ENCODE measurements around the gene RRP7A.
A peak's percentile ranks its signal among the peaks of the same experiment; 100 is the strongest.
"Not testable (repeated sequence)": the region's sequence is repeated elsewhere in the genome, so short reads cannot be mapped to it uniquely, and the experiment has no call there.

Gene RRP7A

GRCh38 chr22:42519525-42520401 lies at the start of gene RRP7A:
Gene RRP7A, minus strand, starts transcription at chr22:42519796. Its CDS starts 10 bp downstream, at chr22:42519786.
- no peak for TF ChIP-seq ZNF274 (IDR thresholded peaks at IDR 0.05; ENCODE audit: low read depth, low read length)

GRCh38 chr22:42567950-42568349 lies 48.4 kb upstream of the RRP7A start:
- not testable (repeated sequence) for H3K4me3 ChIP-seq (ENCODE audit: low read length)

More at GRCh38 chr22:42519525-42520401, at the start of gene RRP7A:
- peak within 1 kb of the TSS; percentile 94 for H3K4me3 ChIP-seq (ENCODE audit: low read length)

- no peak for TF ChIP-seq ZNF274 (IDR thresholded peaks at IDR 0.05; ENCODE audit: low read depth, low read length)
- H3K4me3 ChIP-seq (ENCODE audit: low read length) = no peak overlapping the region
Observed at GRCh38 chr22:42565956-42566355, 46.4 kb upstream of the RRP7A start.

- no peak for TF ChIP-seq ZNF274 (IDR thresholded peaks at IDR 0.05; ENCODE audit: low read depth, low read length)
- no peak overlapping the region for H3K4me3 ChIP-seq (ENCODE audit: low read length)
Observed at GRCh38 chr22:42564699-42565098, 45.1 kb upstream of the RRP7A start.

- H3K4me3 ChIP-seq (ENCODE audit: low read length) = not testable (repeated sequence)
Observed at GRCh38 chr22:42563943-42564342, 44.3 kb upstream of the RRP7A start.

- no peak overlapping the region for H3K4me3 ChIP-seq (ENCODE audit: low read length)
- TF ChIP-seq ZNF274 (IDR thresholded peaks at IDR 0.05; ENCODE audit: low read depth, low read length) = no peak
Observed at GRCh38 chr22:42562684-42563083, 43.1 kb upstream of the RRP7A start.

- TF ChIP-seq ZNF274 (IDR thresholded peaks at IDR 0.05; ENCODE audit: low read depth, low read length) = no peak
- no peak overlapping the region for H3K4me3 ChIP-seq (ENCODE audit: low read length)
Observed at GRCh38 chr22:42562279-42562678, 42.7 kb upstream of the RRP7A start.

- no peak overlapping the region for H3K4me3 ChIP-seq (ENCODE audit: low read length)
- no peak for TF ChIP-seq ZNF274 (IDR thresholded peaks at IDR 0.05; ENCODE audit: low read depth, low read length)
Observed at GRCh38 chr22:42561856-42562255, 42.3 kb upstream of the RRP7A start.

GRCh38 chr22:42560781-42561180 lies 41.2 kb upstream of the RRP7A start:
- no peak for TF ChIP-seq ZNF274 (IDR thresholded peaks at IDR 0.05; ENCODE audit: low read depth, low read length)
- H3K4me3 ChIP-seq (ENCODE audit: low read length) = no peak overlapping the region

GRCh38 chr22:42560381-42560780 lies 40.8 kb upstream of the RRP7A start:
- TF ChIP-seq ZNF274 (IDR thresholded peaks at IDR 0.05; ENCODE audit: low read depth, low read length) = no peak
- H3K4me3 ChIP-seq (ENCODE audit: low read length) = no peak overlapping the region

GRCh38 chr22:42553475-42554361 lies 34.1 kb upstream of the RRP7A start, which contains the start of gene SERHL2:
Gene SERHL2, plus strand, starts transcription at chr22:42553956. Its CDS starts 65 bp downstream, at chr22:42554021.
- TF ChIP-seq ZNF274 (IDR thresholded peaks at IDR 0.05; ENCODE audit: low read depth, low read length) = no peak
- H3K4me3 ChIP-seq (ENCODE audit: low read length) = peak within 1 kb of the TSS; percentile 65; the same call in 1 of the 2 replicates

GRCh38 chr22:42552294-42552647 lies 32.7 kb upstream of the RRP7A start:
- H3K4me3 ChIP-seq (ENCODE audit: low read length) = not testable (repeated sequence)

GRCh38 chr22:42549331-42550060 lies 29.9 kb upstream of the RRP7A start:
- TF ChIP-seq ZNF274 (IDR thresholded peaks at IDR 0.05; ENCODE audit: low read depth, low read length) = no peak

GRCh38 chr22:42548597-42549330 lies 29.2 kb upstream of the RRP7A start:
- no peak overlapping the region for H3K4me3 ChIP-seq (ENCODE audit: low read length)
- no peak for TF ChIP-seq ZNF274 (IDR thresholded peaks at IDR 0.05; ENCODE audit: low read depth, low read length)

More at GRCh38 chr22:42549331-42550060, 29.9 kb upstream of the RRP7A start:
- H3K4me3 ChIP-seq (ENCODE audit: low read length) = no peak overlapping the region

- not testable (repeated sequence) for H3K4me3 ChIP-seq (ENCODE audit: low read length)
Observed at GRCh38 chr22:42548126-42548525, 28.5 kb upstream of the RRP7A start.

Measured in GM08714 (cell line).